ENCODE data around the gene COP1. TPM values are rescaled to one million over a fixed set of nuclear protein-coding genes. Genes with fewer than 3 reads are reported as not detected.

COP1 gene
- total and polyA plus RNA-seq, 2 donors (not counting 3 experiments of a cell fraction or from before 2014, with no cell fraction given) = 16.5 to 40.9 TPM

GRCh38 chr1:176222196-176222595, 15.1 kb upstream of the COP1 start:
- H3K4me3 ChIP-seq (replicated peaks in 1 of 3; ENCODE audit: insufficient read depth in 1 of 3, low read depth in 1 of 3, low read length in 3 of 3) = no peak overlapping the region
- DNase-seq (ENCODE audit: low read depth, low spot score) = no peak
- no peak overlapping the region for H3K4me2 ChIP-seq (ENCODE audit: insufficient read depth, low read length)
- H3K9ac ChIP-seq (replicated peaks; ENCODE audit: extremely low read depth, insufficient read depth, low read length) = no peak overlapping the region
- CTCF ChIA-PET = no interaction called here
- H3K27ac ChIP-seq (ENCODE audit: insufficient read depth, low read depth, low read length) = no peak overlapping the region
- POLR2A ChIA-PET = no interaction called here
- no peaks in the 10 kb centered on the region for H3K36me3 ChIP-seq (ENCODE audit: control insufficient read depth in 2 of 2, extremely low read depth in 1 of 2, insufficient read depth in 2 of 2, low read length in 2 of 2)
- no peak for FAIRE-seq
- H2AFZ ChIP-seq (ENCODE audit: low read depth, low read length) = no peak overlapping the region
- dilution Hi-C loops (cut with MboI; ENCODE audit: extremely low pct_ligation_motif_present, low sequenced_read_pairs) (no loop called here), intact Hi-C loops (cut with micrococcal nuclease) (no loop called here)
- TF ChIP-seq POLR2AphosphoS5 (IDR thresholded peaks at IDR 0.05; ENCODE audit: insufficient read depth, low read depth, low read length) (no peak), CTCF (IDR thresholded peaks at IDR 0.05; ENCODE audit: extremely low read depth in 1 of 2, insufficient read depth in 1 of 2, low read depth in 1 of 2, low read length in 2 of 2) (no peak), EZH2 (IDR thresholded peaks at IDR 0.05; ENCODE audit: borderline replicate concordance, low read depth, low read length, severe bottlenecking) (no peak), MYC (IDR thresholded peaks at IDR 0.05; ENCODE audit: low read depth, low read length) (no peak), JUN (IDR thresholded peaks at IDR 0.05; ENCODE audit: borderline replicate concordance, insufficient read depth, insufficient read length, low read depth) (no peak), FOS (IDR thresholded peaks at IDR 0.05; ENCODE audit: borderline replicate concordance, insufficient read depth, low read length) (no peak), POLR2A (IDR thresholded peaks at IDR 0.05; ENCODE audit: low read depth, low read length) (no peak), GATA2 (IDR thresholded peaks at IDR 0.05; ENCODE audit: insufficient read depth, insufficient read length, low read depth, low read length) (no peak)
- no peaks in the 10 kb centered on the region for H3K79me2 ChIP-seq (ENCODE audit: control insufficient read depth, insufficient read depth, low read length)
- H3K9me3 ChIP-seq (replicated peaks; ENCODE audit: control insufficient read depth, insufficient read depth, low read length) = no peaks in the 10 kb centered on the region
- peaks cover 0 to 2% of the 10 kb centered on the region in 2 experiments for H3K27me3 ChIP-seq (ENCODE audit: control insufficient read depth in 2 of 2, insufficient read depth in 2 of 2, low read length in 2 of 2)
- no TSS peak for BruUV-seq (replicated peaks)
- H3K4me1 ChIP-seq (ENCODE audit: control insufficient read depth, extremely low read depth, insufficient read depth, low read length) = no peaks in the 10 kb centered on the region
- no peaks in the 10 kb centered on the region for H3K9me1 ChIP-seq (replicated peaks; ENCODE audit: control insufficient read depth, extremely low read depth, insufficient read depth, low read length)
- H4K20me1 ChIP-seq (replicated peaks; ENCODE audit: control insufficient read depth, extremely low read depth, insufficient read depth, low read length) = no peaks in the 10 kb centered on the region

All from endothelial cell of umbilical vein (primary cell).